ENCODE results near the gene ECHDC1. TPM values are rescaled to one million over a fixed set of nuclear protein-coding genes. Genes with fewer than 3 reads are reported as not detected.

ECHDC1 gene
- polyA plus RNA-seq, 1 experiment = 60.7 TPM

GRCh38 chr6:127376685-127377084, 33.3 kb upstream of the ECHDC1 start:
- H3K9me3 ChIP-seq (ENCODE audit: control insufficient read depth, insufficient read depth, low read length) = no peaks in the 10 kb centered on the region
- no peak overlapping the region for H3K4me3 ChIP-seq (ENCODE audit: low read depth, low read length)
- POLR2A ChIA-PET = no interaction called here
- no peaks in the 10 kb centered on the region for H3K27me3 ChIP-seq (ENCODE audit: control insufficient read depth, insufficient read depth, low read length)
- CTCF ChIA-PET = no interaction called here
- no peak overlapping the region for H3K27ac ChIP-seq (ENCODE audit: low read depth, low read length)
- no peak for DNase-seq (ENCODE audit: low read depth, low spot score)
- no peak for TF ChIP-seq CTCF (IDR thresholded peaks at IDR 0.05; ENCODE audit: low read depth, low read length)

GRCh38 chr6:127367023-127367375, 23.6 kb upstream of the ECHDC1 start:
- Histone ChIP-seq H3K27me3 (ENCODE audit: control insufficient read depth, insufficient read depth, low read length) (no peaks in the 10 kb centered on the region), H3K27ac (ENCODE audit: low read depth, low read length) (peak overlapping the region; percentile 32), H3K9me3 (ENCODE audit: control insufficient read depth, insufficient read depth, low read length) (no peaks in the 10 kb centered on the region), H3K4me3 (ENCODE audit: low read depth, low read length) (no peak overlapping the region)
- TF ChIP-seq CTCF (IDR thresholded peaks at IDR 0.05; ENCODE audit: low read depth, low read length) = no peak
- no peak for DNase-seq (ENCODE audit: low read depth, low spot score)
- ChIA-PET CTCF (interaction anchor here (0.6 to 0.8 kb wide), 2 partner anchors 12 to 53 kb away, joined by 3 read pairs; no protein-coding TSS in a partner anchor), POLR2A (no interaction called here)

DNA sequence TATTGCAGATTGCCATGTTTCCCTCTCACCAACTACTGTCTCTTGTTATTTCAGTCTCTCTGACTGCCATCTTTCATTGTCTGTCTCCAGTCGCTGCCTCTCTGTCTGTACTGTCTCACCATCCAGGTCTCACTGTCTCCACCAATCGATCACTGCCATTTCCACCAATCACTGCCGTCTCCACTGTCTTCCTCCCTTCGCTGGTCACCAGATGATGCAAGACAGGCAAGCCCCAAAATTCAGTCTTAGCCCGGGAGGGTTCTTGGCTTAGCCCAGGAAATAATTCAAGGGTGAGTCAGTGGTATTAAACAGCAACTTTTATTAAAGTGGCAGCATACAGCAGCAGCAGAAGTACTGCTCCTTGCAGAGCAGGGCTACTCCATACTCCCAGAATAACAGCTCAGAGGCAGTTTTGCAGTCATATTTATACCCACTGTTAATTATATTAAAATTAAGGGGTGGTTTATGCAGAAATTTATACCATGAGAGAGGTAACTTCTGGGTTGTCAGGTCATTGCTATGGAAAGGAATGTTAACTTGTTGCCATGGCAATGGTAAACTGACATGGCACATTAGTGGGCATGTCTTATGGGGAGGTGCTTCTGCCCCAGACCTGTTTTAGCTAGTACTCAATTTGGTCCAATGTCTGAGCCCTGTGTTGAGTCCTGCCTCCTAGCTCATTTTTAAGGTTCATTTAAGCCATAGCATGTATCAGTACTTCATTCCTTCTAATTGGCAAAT, 23.0 kb upstream of the ECHDC1 start:
- ChIA-PET POLR2A (interaction anchor here (0.8 kb wide), 1 partner anchor 149 kb away, joined by 5 read pairs; no protein-coding TSS in a partner anchor), CTCF (interaction anchor here (0.5 to 1.1 kb wide), 4 partner anchors 12 to 150 kb away, joined by 3 to 5 read pairs (median 3); no protein-coding TSS in a partner anchor)
- DNase-seq (ENCODE audit: low read depth, low spot score) = peak; percentile 85
- Histone ChIP-seq H3K4me3 (ENCODE audit: low read depth, low read length) (no peak overlapping the region), H3K9me3 (ENCODE audit: control insufficient read depth, insufficient read depth, low read length) (no peaks in the 10 kb centered on the region), H3K27me3 (ENCODE audit: control insufficient read depth, insufficient read depth, low read length) (no peaks in the 10 kb centered on the region), H3K27ac (ENCODE audit: low read depth, low read length) (peak overlapping the region; percentile 83)
- TF ChIP-seq CTCF (IDR thresholded peaks at IDR 0.05; ENCODE audit: low read depth, low read length) = no peak

- ChIA-PET POLR2A (interaction anchor here (0.8 kb wide), 1 partner anchor 149 kb away, joined by 5 read pairs; no protein-coding TSS in a partner anchor), CTCF (interaction anchor here (0.5 to 1.1 kb wide), 2 partner anchors 13 to 151 kb away, joined by 3 to 5 read pairs; no protein-coding TSS in a partner anchor)
- H3K27ac ChIP-seq (ENCODE audit: low read depth, low read length) = peak overlapping the region; percentile 83
- H3K27me3 ChIP-seq (ENCODE audit: control insufficient read depth, insufficient read depth, low read length) = no peaks in the 10 kb centered on the region
- no peaks in the 10 kb centered on the region for H3K9me3 ChIP-seq (ENCODE audit: control insufficient read depth, insufficient read depth, low read length)
- no peak for TF ChIP-seq CTCF (IDR thresholded peaks at IDR 0.05; ENCODE audit: low read depth, low read length)
- DNase-seq (ENCODE audit: low read depth, low spot score) = no peak
- H3K4me3 ChIP-seq (ENCODE audit: low read depth, low read length) = no peak overlapping the region
Measured at GRCh38 chr6:127365874-127366273, 22.5 kb upstream of the ECHDC1 start.

- H3K27me3 ChIP-seq (ENCODE audit: control insufficient read depth, insufficient read depth, low read length) = no peaks in the 10 kb centered on the region
- POLR2A ChIA-PET = no interaction called here
- peaks cover 2% of the 10 kb centered on the region for H3K9me3 ChIP-seq (ENCODE audit: control insufficient read depth, insufficient read depth, low read length)
- H3K4me3 ChIP-seq (ENCODE audit: low read depth, low read length) = no peak overlapping the region
- no peak for DNase-seq (ENCODE audit: low read depth, low spot score)
- CTCF ChIA-PET = interaction anchor here (1.6 kb wide), 1 partner anchor 162 kb away, joined by 3 read pairs; no protein-coding TSS in a partner anchor
- H3K27ac ChIP-seq (ENCODE audit: low read depth, low read length) = no peak overlapping the region
- TF ChIP-seq CTCF (IDR thresholded peaks at IDR 0.05; ENCODE audit: low read depth, low read length) = no peak
Measured at GRCh38 chr6:127352524-127352923, 9.1 kb upstream of the ECHDC1 start.

Measured in AG04450 (cell line).